CD1c-positive myeloid dendritic cell (primary cell): Measurements from ENCODE around the gene AGL.
"Not testable (repeated sequence)": the region's sequence is repeated elsewhere in the genome, so short reads cannot be mapped to it uniquely, and the experiment has no call there.

Experiments
- DNase-seq: peaks from one replicate; pipeline ENCODE4 v3.0.0-alpha.2; 2016; ENCODE audit errors: extremely low spot score

AGL gene

GRCh38 chr1:99849744-99850458 lies at the start of gene AGL:
Gene AGL, plus strand, starts transcription at chr1:99850361. Its CDS starts 682 bp downstream, at chr1:99851043.
- peak; percentile 88 for DNase-seq

- DNase-seq: no peak
Observed at GRCh38 chr1:99801584-99801983, 48.6 kb upstream of the AGL start.

GRCh38 chr1:99806882-99807281 lies 43.3 kb upstream of the AGL start:
- no peak for DNase-seq

GRCh38 chr1:99808391-99809115 lies 41.6 kb upstream of the AGL start:
- DNase-seq: peak; percentile 84

- DNase-seq: no peak
Observed at GRCh38 chr1:99811075-99811474, 39.1 kb upstream of the AGL start.

GRCh38 chr1:99811747-99812146 lies 38.4 kb upstream of the AGL start:
- no peak for DNase-seq

GRCh38 chr1:99814373-99814900 lies 35.7 kb upstream of the AGL start:
- no peak for DNase-seq

- no peak for DNase-seq
Observed at GRCh38 chr1:99816656-99817055, 33.5 kb upstream of the AGL start.

GRCh38 chr1:99818063-99818699 lies 32.0 kb upstream of the AGL start:
- DNase-seq: no peak

GRCh38 chr1:99820546-99820945 lies 29.6 kb upstream of the AGL start:
- DNase-seq: no peak

GRCh38 chr1:99825098-99825497 lies 25.1 kb upstream of the AGL start:
- DNase-seq: no peak

GRCh38 chr1:99825702-99826101 lies 24.5 kb upstream of the AGL start:
- no peak for DNase-seq

GRCh38 chr1:99827970-99828369 lies 22.2 kb upstream of the AGL start:
- DNase-seq: no peak

- DNase-seq: no peak
Observed at GRCh38 chr1:99829269-99829668, 20.9 kb upstream of the AGL start.

GRCh38 chr1:99833911-99834310 lies 16.2 kb upstream of the AGL start:
- DNase-seq: not testable (repeated sequence)

GRCh38 chr1:99836171-99837103 lies 13.7 kb upstream of the AGL start:
- DNase-seq: not testable (repeated sequence)

GRCh38 chr1:99840353-99840752 lies 9.8 kb upstream of the AGL start:
- not testable (repeated sequence) for DNase-seq

- no peak for DNase-seq
Observed at GRCh38 chr1:99843760-99844159, 6.4 kb upstream of the AGL start.

GRCh38 chr1:99845201-99845600 lies 5.0 kb upstream of the AGL start:
- not testable (repeated sequence) for DNase-seq

GRCh38 chr1:99849413-99849743 lies 783 bp upstream of the AGL start:
- no peak for DNase-seq

GRCh38 chr1:99850459-99851291 lies 514 bp downstream of the AGL start:
- no peak for DNase-seq
